Endodermal cell (in vitro differentiated cells): ENCODE measurements around the gene ATP6V0D1. TPM values are rescaled to one million over a fixed set of nuclear protein-coding genes. Genes with fewer than 3 reads are reported as not detected.

Experiments
- DNase-seq: peaks from one replicate; pipeline ENCODE4 v3.0.0-alpha.2; 2017
- H3K27ac ChIP-seq: 2 replicates; pipeline ENCODE4 v1.5.1; 2013; ENCODE audit warnings: mild to moderate bottlenecking, low read depth, low read length, moderate library complexity
- H3K27me3 ChIP-seq: 2 replicates; pipeline ENCODE4 v1.6.1; 2013; ENCODE audit warnings: mild to moderate bottlenecking, low read length, moderate library complexity; ENCODE audit not compliant: insufficient read depth, control insufficient read depth, poor library complexity, severe bottlenecking
- H3K36me3 ChIP-seq: 2 replicates; pipeline ENCODE4 v1.7.0; 2013; ENCODE audit warnings: mild to moderate bottlenecking, low read length, moderate library complexity; ENCODE audit not compliant: control insufficient read depth, insufficient read depth
- H3K4me1 ChIP-seq: one replicate; pipeline ENCODE4 v1.7.0; 2013; ENCODE audit warnings: low read length; ENCODE audit not compliant: control insufficient read depth, insufficient read depth
- H3K4me3 ChIP-seq: 2 replicates; pipeline ENCODE4 v1.5.1; 2013; ENCODE audit warnings: mild to moderate bottlenecking, low read length, moderate library complexity
- H3K9ac ChIP-seq: 2 replicates; pipeline ENCODE4 v1.6.1; 2013; ENCODE audit warnings: mild to moderate bottlenecking, low read length, moderate library complexity; ENCODE audit not compliant: poor library complexity, severe bottlenecking; ENCODE audit errors: extremely low read depth
- H3K9me3 ChIP-seq: 2 replicates; pipeline ENCODE4 v1.6.1; 2013; ENCODE audit warnings: mild to moderate bottlenecking, low read length, moderate library complexity; ENCODE audit not compliant: control insufficient read depth
- H3K27ac Mint-ChIP-seq: 2 replicates; pipeline ENCODE4 v1.8.0; 2020; ENCODE audit warnings: mixed read lengths
- H3K27me3 Mint-ChIP-seq: 2 replicates; pipeline ENCODE4 v1.8.0; 2021; ENCODE audit warnings: mild to moderate bottlenecking, mixed read lengths; ENCODE audit not compliant: insufficient read depth
- H3K36me3 Mint-ChIP-seq: 2 replicates; pipeline ENCODE4 v1.8.0; 2020; ENCODE audit warnings: low read depth, mixed read lengths
- H3K4me1 Mint-ChIP-seq: 2 replicates; pipeline ENCODE4 v1.8.0; 2020; ENCODE audit warnings: mixed read lengths
- H3K4me3 Mint-ChIP-seq: 2 replicates; pipeline ENCODE4 v1.8.0; 2020; ENCODE audit warnings: mild to moderate bottlenecking, moderate library complexity, mixed read lengths
- H3K9me3 Mint-ChIP-seq: 2 replicates; pipeline ENCODE4 v1.8.0; 2020; ENCODE audit warnings: mild to moderate bottlenecking, mixed read lengths
- WGBS, 2 experiments: methylation state at CpG; one replicate each; pipeline versions ENCODE4 v1.1.5 to v1.1.7; 2013; ENCODE audit warnings: missing lambda C conversion rate in 2 of 2, mixed read lengths in 1 of 2; ENCODE audit not compliant: insufficient coverage in 1 of 2, insufficient read length in 1 of 2; 5-methylcytosine and 5-hydroxymethylcytosine counted together
- total RNA-seq, 2 donors: library from RNA; stranded (reverse); fragmentation: NEBNext Ultra II Directional in 1 of 2; extraction: Animal tissue kit (Norgen Biotek cat#: 25700) in 1 of 2; gene quantifications; 2 replicates in 1 of 2; 3 replicates in 1 of 2; pipeline ENCODE4 v1.2.1, GENCODE V29; 2021
- TF ChIP-seq, protein P1 (sequence below): fragments of 200-600 bp; sonication (generic); conservative IDR thresholded peaks from 2 replicates; pipeline ENCODE4 v1.5.0; 2021; ENCODE audit warnings: antibody characterized with exemption, mild to moderate bottlenecking

ATP6V0D1 gene
- total RNA-seq, 2 donors from 2014 or later = 56.0 to 58.3 TPM

DNA sequence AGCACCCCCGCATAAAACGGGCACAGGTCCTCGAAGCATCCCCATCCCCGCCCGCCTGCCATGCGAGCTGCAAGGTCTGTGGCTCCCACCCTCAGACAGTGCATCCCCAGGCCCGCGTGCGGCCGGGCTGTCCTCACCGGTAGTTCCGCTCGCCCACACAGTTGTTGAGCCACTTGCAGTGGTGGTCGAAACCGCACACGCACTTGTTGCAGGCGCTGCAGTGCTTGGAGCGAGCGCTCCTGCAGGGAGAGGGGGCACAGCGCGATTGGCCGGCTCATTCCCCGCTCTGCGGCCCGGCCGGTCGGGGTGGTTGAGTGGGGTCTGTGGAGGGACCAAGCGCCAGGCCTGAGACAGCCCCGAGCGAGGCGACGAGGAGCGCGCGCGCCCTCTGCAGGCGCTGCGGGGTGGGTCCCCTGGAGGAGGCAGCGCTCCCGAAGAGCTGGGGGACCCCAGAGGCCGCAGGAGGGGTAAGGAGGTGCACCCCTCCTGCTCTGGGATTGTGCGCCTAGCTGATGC, 81.7 kb downstream of the ATP6V0D1 start:
- Histone ChIP-seq H3K9ac (no peak overlapping the region), H3K9me3 (no peaks in the 10 kb centered on the region), H3K4me3 (no peak overlapping the region), H3K4me1 (peaks cover 8% of the 10 kb centered on the region), H3K27me3 (peaks cover 18% of the 10 kb centered on the region), H3K36me3 (no peaks in the 10 kb centered on the region), H3K27ac (no peak overlapping the region)
- DNase-seq = peak; percentile 92
- H3K36me3 Mint-ChIP-seq = no peaks in the 10 kb centered on the region
- TF ChIP-seq, protein P1, sequence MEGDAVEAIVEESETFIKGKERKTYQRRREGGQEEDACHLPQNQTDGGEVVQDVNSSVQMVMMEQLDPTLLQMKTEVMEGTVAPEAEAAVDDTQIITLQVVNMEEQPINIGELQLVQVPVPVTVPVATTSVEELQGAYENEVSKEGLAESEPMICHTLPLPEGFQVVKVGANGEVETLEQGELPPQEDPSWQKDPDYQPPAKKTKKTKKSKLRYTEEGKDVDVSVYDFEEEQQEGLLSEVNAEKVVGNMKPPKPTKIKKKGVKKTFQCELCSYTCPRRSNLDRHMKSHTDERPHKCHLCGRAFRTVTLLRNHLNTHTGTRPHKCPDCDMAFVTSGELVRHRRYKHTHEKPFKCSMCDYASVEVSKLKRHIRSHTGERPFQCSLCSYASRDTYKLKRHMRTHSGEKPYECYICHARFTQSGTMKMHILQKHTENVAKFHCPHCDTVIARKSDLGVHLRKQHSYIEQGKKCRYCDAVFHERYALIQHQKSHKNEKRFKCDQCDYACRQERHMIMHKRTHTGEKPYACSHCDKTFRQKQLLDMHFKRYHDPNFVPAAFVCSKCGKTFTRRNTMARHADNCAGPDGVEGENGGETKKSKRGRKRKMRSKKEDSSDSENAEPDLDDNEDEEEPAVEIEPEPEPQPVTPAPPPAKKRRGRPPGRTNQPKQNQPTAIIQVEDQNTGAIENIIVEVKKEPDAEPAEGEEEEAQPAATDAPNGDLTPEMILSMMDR = peak; percentile 96
- 39 to 79% methylated on average over 12 to 42 of the region's 42 CpGs for WGBS, 2 experiments
- no peak overlapping the region for H3K27ac Mint-ChIP-seq
- no peaks in the 10 kb centered on the region for H3K9me3 Mint-ChIP-seq
- peaks cover 3% of the 10 kb centered on the region for H3K4me1 Mint-ChIP-seq
- H3K27me3 Mint-ChIP-seq = peaks cover 50% of the 10 kb centered on the region
- no peak overlapping the region for H3K4me3 Mint-ChIP-seq

GRCh38 chr16:67398546-67399217, 82.3 kb downstream of the ATP6V0D1 start:
- no peaks in the 10 kb centered on the region for H3K36me3 ChIP-seq
- H3K9me3 Mint-ChIP-seq = no peaks in the 10 kb centered on the region
- no peak overlapping the region for H3K9ac ChIP-seq
- no peaks in the 10 kb centered on the region for H3K9me3 ChIP-seq
- H3K27me3 ChIP-seq = peaks cover 24% of the 10 kb centered on the region
- no peak overlapping the region for H3K27ac Mint-ChIP-seq
- WGBS, 2 experiments = 93 to 98% methylated on average over 12 to 19 of the region's 19 CpGs
- TF ChIP-seq, protein P1 = no peak
- no peak for DNase-seq
- H3K27me3 Mint-ChIP-seq = peaks cover 56% of the 10 kb centered on the region
- no peak overlapping the region for H3K27ac ChIP-seq
- no peak overlapping the region for H3K4me3 Mint-ChIP-seq
- no peak overlapping the region for H3K4me3 ChIP-seq
- peaks cover 3% of the 10 kb centered on the region for H3K4me1 Mint-ChIP-seq
- peaks cover 8% of the 10 kb centered on the region for H3K4me1 ChIP-seq
- no peaks in the 10 kb centered on the region for H3K36me3 Mint-ChIP-seq

- peaks cover 61% of the 10 kb centered on the region for H3K27me3 Mint-ChIP-seq
- 93 to 96% methylated on average over 8 to 22 of the region's 22 CpGs for WGBS, 2 experiments
- Histone ChIP-seq H3K27me3 (peaks cover 31% of the 10 kb centered on the region), H3K36me3 (no peaks in the 10 kb centered on the region), H3K27ac (no peak overlapping the region), H3K9ac (no peak overlapping the region), H3K4me1 (peaks cover 9% of the 10 kb centered on the region), H3K9me3 (no peaks in the 10 kb centered on the region), H3K4me3 (no peak overlapping the region)
- H3K4me1 Mint-ChIP-seq = peaks cover 3% of the 10 kb centered on the region
- peak; percentile 48 for DNase-seq
- H3K9me3 Mint-ChIP-seq = no peaks in the 10 kb centered on the region
- no peak overlapping the region for H3K27ac Mint-ChIP-seq
- H3K36me3 Mint-ChIP-seq = no peaks in the 10 kb centered on the region
- TF ChIP-seq, protein P1 = no peak
- no peak overlapping the region for H3K4me3 Mint-ChIP-seq
These were observed 83.0 kb downstream of the ATP6V0D1 start for GRCh38 chr16:67397812-67398545.
